ENCODE measurements around the gene DNAAF8. TPM values are rescaled to one million over a fixed set of nuclear protein-coding genes. Genes with fewer than 3 reads are reported as not detected.

Gene DNAAF8
- polyA plus RNA-seq (2012; ENCODE audit: insufficient read length, low read depth) = 0.65 TPM

DNA sequence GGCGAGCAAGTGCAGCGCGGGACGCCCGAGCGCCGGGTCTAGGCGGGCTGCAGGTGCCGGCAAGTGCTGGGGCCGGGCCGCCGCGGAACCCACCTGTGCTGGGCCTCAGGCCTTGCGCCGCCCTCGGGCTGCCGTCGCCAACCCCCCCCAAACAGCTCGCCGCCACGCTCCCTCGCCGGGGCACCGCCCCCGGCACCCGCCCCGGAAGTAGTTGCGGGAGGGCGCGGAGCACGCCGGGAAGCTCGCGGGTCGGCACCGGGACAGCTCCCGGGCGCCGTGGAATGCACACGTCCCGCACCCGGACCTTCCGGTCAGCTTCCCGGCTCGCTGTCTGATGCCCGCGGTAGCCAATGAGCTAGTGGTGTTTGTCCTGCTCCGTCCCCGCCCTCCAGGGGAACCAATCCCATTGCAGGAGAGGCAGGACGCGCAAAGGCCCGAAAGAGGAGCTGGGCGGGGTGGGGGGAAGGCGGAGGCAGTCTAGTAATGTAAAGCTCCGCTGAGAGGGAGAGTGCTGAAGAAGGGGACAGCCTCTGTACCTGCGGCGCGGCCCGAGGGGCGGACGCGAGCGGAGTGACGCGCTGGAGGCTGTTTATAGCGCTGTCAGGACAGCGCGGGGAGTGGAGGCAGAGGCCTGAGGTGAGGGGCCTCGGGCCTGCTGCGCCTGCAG lies at the start of gene DNAAF8, which contains the start of gene ANKS3:
TSS of gene DNAAF8 (plus strand) at position 475 of the 667 bp plus-strand sequence. CDS start 1,978 bp downstream, outside the sequence.
TSS of gene ANKS3 (minus strand) at position 209 of the 667 bp plus-strand sequence. CDS start 4,122 bp downstream, outside the sequence.
- TF ChIP-seq SIN3A (IDR thresholded peaks at IDR 0.05; ENCODE audit: borderline replicate concordance, insufficient read depth, low read length) (no peak), FOXP2 (optimal IDR thresholded peaks at IDR 0.05; ENCODE audit: borderline replicate concordance, extremely low read depth, extremely low read length, insufficient read depth) (peak; percentile 70), TAF1 (IDR thresholded peaks at IDR 0.05; ENCODE audit: borderline replicate concordance, insufficient read depth, low read length) (0 out of 2 replicates have a peak, but pooled peaks have one; percentile 11), REST (IDR thresholded peaks at IDR 0.05; ENCODE audit: insufficient read depth in 1 of 2, low read depth in 2 of 2, low read length in 2 of 2) (peak; percentile 64 to 79), POLR2AphosphoS5 (IDR thresholded peaks at IDR 0.05; ENCODE audit: low read depth, low read length) (peak; percentile 43; the same call in 1 of the 2 replicates)

DNA sequence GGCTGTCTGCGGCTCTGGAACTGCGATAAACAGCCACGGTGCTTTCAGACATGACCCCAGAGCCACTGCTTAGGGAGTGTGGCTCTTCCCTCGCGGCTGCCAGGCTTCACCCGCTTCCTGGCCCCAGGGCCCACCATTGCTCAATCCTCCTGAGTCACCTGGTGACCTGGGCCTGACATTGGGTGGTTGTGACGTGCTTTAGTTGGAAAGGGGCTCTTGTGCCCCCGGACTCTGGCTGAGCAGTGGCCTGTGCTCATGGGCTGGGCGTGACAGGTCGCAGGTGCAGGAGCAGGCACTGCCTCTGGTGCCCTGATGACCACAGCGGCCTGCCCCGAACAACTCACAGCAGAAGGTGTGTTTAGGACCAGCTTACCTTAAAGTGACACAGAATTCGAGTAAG lies 49.6 kb upstream of the DNAAF8 start:
- TF ChIP-seq FOXP2 (optimal IDR thresholded peaks at IDR 0.05; ENCODE audit: borderline replicate concordance, extremely low read depth, extremely low read length, insufficient read depth) (no peak), SIN3A (IDR thresholded peaks at IDR 0.05; ENCODE audit: borderline replicate concordance, insufficient read depth, low read length) (no peak), REST (IDR thresholded peaks at IDR 0.05; ENCODE audit: insufficient read depth in 1 of 2, low read depth in 2 of 2, low read length in 2 of 2) (no peak), POLR2AphosphoS5 (IDR thresholded peaks at IDR 0.05; ENCODE audit: low read depth, low read length) (no peak), TAF1 (IDR thresholded peaks at IDR 0.05; ENCODE audit: borderline replicate concordance, insufficient read depth, low read length) (no peak)

DNA sequence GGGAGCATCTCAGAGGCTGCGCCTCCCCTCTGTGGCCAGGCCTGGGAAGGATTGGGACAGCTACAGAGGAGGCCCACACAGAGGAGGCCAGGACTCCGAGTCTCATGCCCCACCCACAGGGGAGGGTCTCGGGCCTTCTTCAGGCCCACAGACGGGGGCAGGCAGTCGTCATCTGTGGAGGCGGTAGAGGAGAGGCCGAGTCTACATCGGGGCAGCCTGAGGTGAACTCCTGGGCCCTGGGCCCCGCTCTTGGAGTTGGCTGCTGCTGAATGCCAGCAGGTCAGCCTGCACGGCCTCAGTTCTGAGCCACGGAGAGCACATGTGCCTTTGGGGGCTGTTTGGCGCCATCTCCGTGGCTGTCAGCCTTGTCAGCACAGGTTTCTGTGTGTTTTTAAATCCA lies 49.0 kb upstream of the DNAAF8 start:
- TF ChIP-seq SIN3A (IDR thresholded peaks at IDR 0.05; ENCODE audit: borderline replicate concordance, insufficient read depth, low read length) (no peak), FOXP2 (optimal IDR thresholded peaks at IDR 0.05; ENCODE audit: borderline replicate concordance, extremely low read depth, extremely low read length, insufficient read depth) (no peak), REST (IDR thresholded peaks at IDR 0.05; ENCODE audit: insufficient read depth in 1 of 2, low read depth in 2 of 2, low read length in 2 of 2) (no peak), TAF1 (IDR thresholded peaks at IDR 0.05; ENCODE audit: borderline replicate concordance, insufficient read depth, low read length) (no peak)

GRCh38 chr16:4685776-4686496 lies 48.4 kb upstream of the DNAAF8 start:
- TF ChIP-seq POLR2AphosphoS5 (IDR thresholded peaks at IDR 0.05; ENCODE audit: low read depth, low read length) = no peak
- no peak for TF ChIP-seq TAF1 (IDR thresholded peaks at IDR 0.05; ENCODE audit: borderline replicate concordance, insufficient read depth, low read length)
- TF ChIP-seq SIN3A (IDR thresholded peaks at IDR 0.05; ENCODE audit: borderline replicate concordance, insufficient read depth, low read length) = no peak
- TF ChIP-seq FOXP2 (optimal IDR thresholded peaks at IDR 0.05; ENCODE audit: borderline replicate concordance, extremely low read depth, extremely low read length, insufficient read depth) = no peak
- no peak for TF ChIP-seq REST (IDR thresholded peaks at IDR 0.05; ENCODE audit: insufficient read depth in 1 of 2, low read depth in 2 of 2, low read length in 2 of 2)
